Measurements from ENCODE around the gene CAPN3.
"Not testable (repeated sequence)": the region's sequence is repeated elsewhere in the genome, so short reads cannot be mapped to it uniquely, and the experiment has no call there.

CAPN3 gene

GRCh38 chr15:42359249-42359648, at the start of gene CAPN3:
Gene CAPN3, plus strand, starts transcription at chr15:42359501. Its CDS starts 305 bp downstream, at chr15:42359806.
- DNase-seq: no peak

DNA sequence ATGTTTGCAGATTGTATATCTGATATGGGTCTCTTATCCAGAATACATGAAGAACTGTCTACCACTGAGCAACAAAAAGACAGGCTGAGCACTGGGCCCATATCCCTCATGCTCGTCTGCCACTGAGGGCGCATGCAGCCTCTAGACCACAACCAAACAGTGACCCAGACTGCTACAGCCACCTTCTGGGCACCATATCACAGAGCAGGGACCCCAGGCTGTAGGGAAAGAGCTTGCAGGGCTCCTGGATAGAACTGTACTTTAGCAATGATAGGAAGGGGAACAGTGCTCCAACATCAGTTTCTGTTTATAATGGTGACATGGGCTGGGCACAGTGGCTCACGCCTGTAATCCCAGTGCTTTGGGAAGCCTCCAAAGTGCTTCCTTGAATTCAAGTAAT, 45.8 kb upstream of the CAPN3 start:
- DNase-seq: no peak

- DNase-seq: no peak
Measured at GRCh38 chr15:42314818-42315217, 44.5 kb upstream of the CAPN3 start.

GRCh38 chr15:42315521-42315920, 43.8 kb upstream of the CAPN3 start:
- DNase-seq: no peak

GRCh38 chr15:42316282-42316805, 43.0 kb upstream of the CAPN3 start:
- DNase-seq: not testable (repeated sequence)

DNA sequence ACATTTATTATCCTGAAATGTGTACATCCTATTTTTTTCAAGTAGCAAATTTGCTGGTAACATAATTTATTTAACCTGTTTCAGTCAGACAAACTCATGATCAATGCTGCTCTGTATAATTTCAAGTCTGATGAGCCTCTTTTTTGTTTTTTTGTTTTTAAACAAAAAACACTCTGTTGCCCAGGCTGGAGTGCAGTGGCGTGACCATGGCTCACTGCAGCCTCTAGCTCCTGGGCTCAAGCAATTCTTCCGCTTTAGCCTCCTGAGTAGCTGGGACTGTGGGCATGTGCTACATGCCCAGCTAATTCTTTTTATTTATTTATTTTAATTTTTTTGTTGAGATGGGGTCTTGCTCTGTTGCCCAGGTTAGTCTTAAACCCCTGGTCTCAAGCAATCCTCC, 40.1 kb upstream of the CAPN3 start:
- no peak for DNase-seq

- no peak for DNase-seq
Measured at GRCh38 chr15:42324308-42324707, 35.0 kb upstream of the CAPN3 start.

- DNase-seq: no peak
Measured at GRCh38 chr15:42329161-42329560, 30.1 kb upstream of the CAPN3 start.

DNA sequence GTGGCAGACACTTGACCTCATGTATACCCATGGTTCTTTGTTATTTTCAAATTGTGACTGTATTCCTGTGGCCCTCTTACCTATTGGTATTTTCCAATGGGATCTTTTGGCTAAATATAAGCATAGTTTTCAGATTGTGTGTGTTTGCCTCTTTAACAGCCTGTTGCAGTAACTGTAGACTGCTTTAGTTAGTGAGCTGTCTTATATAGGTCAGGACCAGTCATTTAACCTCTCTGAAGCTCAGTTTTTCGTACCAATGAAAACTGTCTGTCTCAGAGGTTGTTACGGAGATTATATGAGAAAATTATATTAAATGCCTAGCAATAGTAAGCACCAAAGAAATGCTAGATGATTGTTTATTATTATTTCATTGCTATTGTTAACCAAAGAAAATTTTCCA, 29.3 kb upstream of the CAPN3 start:
- DNase-seq: no peak

DNA sequence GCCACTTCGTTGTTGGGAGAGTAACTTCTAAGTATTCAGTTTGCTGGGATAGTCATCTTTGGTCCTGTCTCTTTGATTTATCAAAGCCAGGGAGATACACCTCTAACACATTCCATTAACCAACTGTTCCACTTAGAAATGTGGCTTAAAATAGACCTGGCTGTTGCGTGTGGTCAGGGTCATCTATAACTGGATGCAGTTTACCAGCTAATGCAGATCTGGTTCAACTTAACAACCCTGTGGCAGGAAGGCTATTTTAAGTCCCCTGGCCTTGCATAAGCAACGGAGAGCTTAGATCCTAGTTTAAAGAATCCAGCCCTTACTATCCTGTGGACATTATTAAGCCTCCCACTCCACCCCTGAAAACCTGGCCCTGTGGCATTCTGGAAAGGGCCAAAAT, 28.1 kb upstream of the CAPN3 start:
- DNase-seq: no peak

GRCh38 chr15:42332331-42332730, 27.0 kb upstream of the CAPN3 start:
- DNase-seq: no peak

DNA sequence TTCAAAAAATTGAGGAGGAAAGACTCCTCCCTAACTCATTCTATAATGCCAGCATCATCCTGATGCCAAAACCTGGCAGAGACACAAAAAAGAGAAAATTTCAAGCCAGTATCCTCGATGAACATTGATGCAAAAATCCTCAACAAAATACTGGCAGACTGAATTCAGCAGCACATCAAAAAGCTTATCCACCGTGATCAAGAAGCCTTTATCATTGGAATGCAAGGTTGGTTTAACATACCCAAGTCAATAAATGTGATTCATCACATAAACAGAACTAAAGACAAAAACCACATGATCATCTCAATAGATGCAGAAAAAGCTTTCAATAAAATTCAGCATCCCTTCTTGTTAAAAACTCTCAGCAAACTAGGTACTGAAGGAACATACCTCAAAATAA, 24.2 kb upstream of the CAPN3 start:
- no peak for DNase-seq

GRCh38 chr15:42336650-42337049, 22.7 kb upstream of the CAPN3 start:
- DNase-seq: not testable (repeated sequence)

- DNase-seq: not testable (repeated sequence)
Measured at GRCh38 chr15:42337104-42337503, 22.2 kb upstream of the CAPN3 start.

DNA sequence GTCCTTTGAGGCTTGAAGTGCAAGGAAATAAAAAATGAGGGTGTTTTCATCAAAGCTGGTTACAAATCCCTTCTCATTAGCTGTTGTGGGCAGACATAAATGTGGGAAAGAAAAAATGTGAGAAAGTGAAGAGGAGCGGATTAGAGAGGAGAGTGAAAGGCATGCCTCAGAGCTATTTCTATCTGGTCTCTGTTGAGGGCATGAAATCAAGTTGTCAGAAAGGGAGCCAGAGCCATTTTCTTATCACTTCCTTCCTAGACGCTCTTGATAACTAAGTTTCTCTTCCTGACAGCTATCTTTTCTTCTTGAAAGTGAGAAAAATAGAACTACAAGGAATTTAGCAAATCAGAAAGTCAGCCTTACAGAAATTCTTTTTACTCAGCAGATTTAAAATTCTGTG, 20.8 kb upstream of the CAPN3 start:
- no peak for DNase-seq

DNA sequence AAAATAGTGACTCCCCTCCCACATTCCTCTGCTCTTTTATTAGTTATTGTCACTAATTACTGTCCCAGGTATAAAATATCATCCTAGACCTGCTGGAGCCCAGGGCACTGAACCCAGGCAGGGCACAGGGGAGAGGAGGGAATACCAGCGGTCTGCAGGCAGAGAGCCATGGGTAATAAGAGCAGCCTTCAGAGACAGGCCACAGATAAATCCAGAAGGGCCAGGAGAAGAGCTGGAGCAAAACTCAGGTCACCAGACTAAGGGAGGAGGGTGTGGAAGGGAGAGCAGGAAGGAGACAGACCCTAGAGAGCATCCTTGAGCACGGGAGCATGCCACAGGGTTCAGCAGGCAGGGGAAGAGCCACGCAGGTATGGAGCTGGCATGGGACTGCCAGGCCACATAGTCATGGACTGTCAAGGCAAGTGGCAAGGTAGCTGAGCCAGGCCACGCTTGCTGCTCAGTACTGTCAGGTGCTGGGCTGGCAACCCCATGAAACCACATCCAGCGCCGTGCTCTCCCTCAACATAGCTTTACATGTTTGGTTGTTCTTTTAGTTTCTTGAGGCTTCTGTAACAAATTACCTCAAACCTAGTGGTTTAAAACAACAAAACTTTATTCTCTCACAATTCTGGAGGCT, 15.6 kb upstream of the CAPN3 start:
- no peak for DNase-seq

- DNase-seq: no peak
Measured at GRCh38 chr15:42344763-42345162, 14.5 kb upstream of the CAPN3 start.

DNA sequence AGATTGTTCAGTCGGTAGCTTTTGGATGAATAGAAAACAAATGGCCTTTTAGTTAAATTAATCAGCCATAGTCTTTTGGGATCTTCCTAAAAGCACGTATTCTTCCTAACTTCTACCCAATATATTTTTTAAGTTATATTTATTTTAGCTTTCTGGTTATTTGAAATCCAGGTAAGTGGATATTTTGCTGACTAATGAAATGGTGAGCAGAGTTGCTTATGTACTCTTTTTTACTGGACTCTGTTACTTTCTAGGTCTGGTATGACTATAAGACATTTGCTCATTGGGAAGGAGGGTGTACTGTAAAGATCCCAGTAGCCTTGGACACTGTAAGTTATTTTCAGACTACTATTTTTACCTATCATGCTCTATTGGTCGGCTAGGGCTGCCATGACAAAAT, 13.8 kb upstream of the CAPN3 start:
- DNase-seq: no peak

DNA sequence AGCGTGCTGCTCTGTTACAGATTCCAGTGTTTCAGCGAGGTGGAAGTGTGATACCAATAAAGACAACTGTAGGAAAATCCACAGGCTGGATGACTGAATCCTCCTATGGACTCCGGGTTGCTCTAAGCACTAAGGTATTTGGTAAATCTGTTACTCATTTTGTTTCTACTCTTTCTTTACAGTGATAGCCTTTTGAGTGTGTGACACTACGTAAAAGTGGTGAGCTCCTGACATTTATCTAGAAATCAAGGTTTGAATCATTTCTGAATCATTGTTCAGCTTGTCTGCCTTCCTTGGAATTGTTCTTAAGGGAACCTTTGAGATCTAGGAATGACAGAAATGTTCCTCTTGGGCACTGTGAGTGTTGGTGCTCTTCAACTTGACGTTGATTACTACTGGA, 11.2 kb upstream of the CAPN3 start:
- no peak for DNase-seq

- DNase-seq: no peak
Measured at GRCh38 chr15:42349186-42349585, 10.1 kb upstream of the CAPN3 start.

GRCh38 chr15:42352401-42352800, 6.9 kb upstream of the CAPN3 start:
- no peak for DNase-seq

DNA sequence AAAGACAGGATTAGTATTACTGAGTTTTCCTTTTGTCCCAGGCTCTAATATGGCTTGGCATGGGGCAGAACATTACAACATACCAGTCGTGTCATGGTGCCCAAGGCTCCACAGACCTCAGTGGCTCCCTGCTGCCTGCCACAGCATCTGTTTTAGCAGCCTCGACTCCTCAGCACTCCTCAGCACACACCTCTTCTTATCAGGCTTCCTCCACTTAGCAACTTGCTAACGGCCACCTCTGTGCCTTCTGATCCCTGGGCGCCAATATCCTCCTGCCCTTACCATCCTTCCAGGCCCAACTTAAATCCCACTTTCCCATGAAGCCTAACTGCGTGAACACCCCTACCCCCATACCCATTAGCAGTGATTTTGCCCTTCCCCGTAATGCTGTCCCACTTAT, 6.2 kb upstream of the CAPN3 start:
- DNase-seq: no peak

DNA sequence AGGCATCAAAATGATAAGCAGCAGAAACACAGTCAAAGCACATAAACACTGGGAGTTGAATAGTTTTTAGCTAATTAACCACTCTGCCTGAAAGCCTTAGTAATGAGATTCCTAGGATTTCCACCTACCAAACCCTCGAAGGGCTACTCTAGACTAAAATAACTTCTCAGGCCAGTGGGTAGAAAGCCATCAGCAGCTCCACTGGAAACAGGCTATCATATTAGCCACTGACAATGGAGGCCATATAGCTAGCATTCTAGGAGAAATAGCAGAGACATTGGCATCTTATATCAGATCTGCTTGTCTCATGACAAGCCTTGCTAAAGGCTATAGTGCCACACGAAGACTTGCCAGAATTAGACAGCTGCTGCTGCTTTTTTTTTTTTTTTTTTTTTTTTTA, 4.5 kb upstream of the CAPN3 start:
- DNase-seq: no peak

GRCh38 chr15:42355291-42355690, 4.0 kb upstream of the CAPN3 start:
- DNase-seq: no peak

DNA sequence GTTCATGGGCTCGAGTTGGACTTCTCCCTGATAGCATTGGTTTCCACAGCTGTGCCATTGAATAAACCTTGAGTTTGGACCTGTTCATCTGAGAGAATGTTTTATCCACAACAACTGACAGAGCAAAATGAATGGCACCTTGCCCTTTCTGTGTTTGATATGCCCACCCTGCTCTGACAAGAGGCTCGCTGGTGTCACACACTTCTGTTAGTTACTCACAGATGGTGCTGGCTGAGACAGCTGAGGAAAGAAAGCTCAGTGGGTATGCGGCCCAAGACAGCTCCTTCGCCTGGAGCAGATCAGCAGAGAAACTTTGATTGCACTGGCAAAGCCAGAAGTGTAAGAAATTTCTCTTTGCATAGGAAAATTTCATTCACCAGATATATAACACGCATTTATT, 2.5 kb upstream of the CAPN3 start:
- DNase-seq: no peak

Measured in activated T-cell treated with anti-CD3 and anti-CD28 coated beads, Interleukin-2, amount 50 U/mL, for 48 hours (primary cell).